A549 (cell line): ENCODE measurements around the gene ZNF506. TPM values are rescaled to one million over a fixed set of nuclear protein-coding genes. Genes with fewer than 3 reads are reported as not detected.
"Not testable (repeated sequence)": the region's sequence is repeated elsewhere in the genome, so short reads cannot be mapped to it uniquely, and the experiment has no call there.

Experiments used
- ATAC-seq, 2 experiments: fragments of 200-7000 bp in 1 of 2; fragments of >200 bp in 1 of 2; cut with Nextera tagmentation in 1 of 2; cut with Tn5 transposase in 1 of 2; 3 replicates each; pipeline versions ENCODE4 v1.8.0 to v1.9.1; 2018 to 2020; ENCODE audit warnings: mild to moderate bottlenecking in 1 of 2, moderate library complexity in 1 of 2
- CTCF ChIA-PET: fragments of 300-600 bp; sonication (Branson Sonifier 250); formaldehyde crosslinking; extraction: SDS; loops from one replicate; lab custom pipeline; 2021; ENCODE audit warnings: antibody characterized with exemption, inconsistent platforms; lab: Yijun Ruan, JAX
- POLR2A ChIA-PET: fragments of 350-600 bp; formaldehyde crosslinking; extraction: SDS; loops from one replicate; lab custom pipeline; 2021; ENCODE audit warnings: antibody characterized with exemption, inconsistent platforms; lab: Yijun Ruan, JAX
- DNase-seq, 2 experiments: peaks; one replicate each; pipeline versions ENCODE4 v3.0.0 to v3.0.0-alpha.2; 2011 to 2016; ENCODE audit warnings: low read depth in 1 of 2, low spot score in 1 of 2
- FAIRE-seq: peaks from 2 replicates; lab custom pipeline; 2011; peaks lifted over from hg19 to GRCh38; lab: Jason Lieb, UNC
- H3K27ac ChIP-seq, 2 experiments: fragments of >200 bp; sonication (Bioruptor Twin); formaldehyde crosslinking; 3 replicates each; pipeline ENCODE4 v1.5.1; 2016 to 2017
- H3K4me1 ChIP-seq: fragments of >200 bp; sonication (Bioruptor Twin); formaldehyde crosslinking; 3 replicates; pipeline ENCODE4 v1.6.1; 2016
- H3K4me2 ChIP-seq: fragments of >200 bp; sonication (Bioruptor Twin); formaldehyde crosslinking; 3 replicates; pipeline ENCODE4 v1.6.1; 2016
- H3K4me3 ChIP-seq: fragments of >200 bp; sonication (Bioruptor Twin); formaldehyde crosslinking; 3 replicates; pipeline ENCODE4 v1.5.1; 2016
- H3K9me3 ChIP-seq: fragments of >200 bp; sonication (Bioruptor Twin); formaldehyde crosslinking; 3 replicates; pipeline ENCODE4 v1.6.1; 2016
- ATOH8 ChIP-seq: fragments of 250-450 bp; sonication (Bioruptor Pico); IDR thresholded peaks from 2 replicates; pipeline ENCODE4 v1.5.0; 2020; ENCODE audit warnings: low read depth, mild to moderate bottlenecking, moderate library complexity
- BCL3 ChIP-seq: fragments of >200 bp; sonication (Bioruptor Twin); formaldehyde crosslinking; IDR thresholded peaks from 3 replicates; pipeline ENCODE4 v1.6.1; 2016
- CEBPB ChIP-seq, 2 experiments: fragments of >200 bp in 1 of 2; sonication (Bioruptor Twin) in 1 of 2; formaldehyde crosslinking in 1 of 2; IDR thresholded peaks; 2 replicates each; pipeline ENCODE4 v1.6.1; 2012 to 2016
- CHD2 ChIP-seq: fragments of 150-350 bp; IDR thresholded peaks from 2 replicates; pipeline ENCODE4 v1.6.1; 2014; ENCODE audit warnings: low read length; ENCODE audit not compliant: partially characterized antibody
- CTCF ChIP-seq: fragments of >200 bp; sonication (Bioruptor Twin); formaldehyde crosslinking; IDR thresholded peaks from 3 replicates; pipeline ENCODE4 v1.5.1; 2016
- ESRRA ChIP-seq: fragments of 150-350 bp; IDR thresholded peaks from 2 replicates; pipeline ENCODE4 v1.6.1; 2014; ENCODE audit warnings: mild to moderate bottlenecking, low read length, borderline replicate concordance
- FOSB ChIP-seq: fragments of 250-450 bp; sonication (Bioruptor Pico); IDR thresholded peaks from 2 replicates; pipeline ENCODE4 v1.5.0; 2020; ENCODE audit warnings: mild to moderate bottlenecking, moderate library complexity
- FOSL2 ChIP-seq, 2 experiments: fragments of 450-650 bp in 1 of 2; fragments of >200 bp in 1 of 2; sonication (Bioruptor Twin) in 1 of 2; formaldehyde crosslinking; IDR thresholded peaks; 2 replicates each; pipeline versions ENCODE4 v1.5.0 to v1.6.1; 2016 to 2020; ENCODE audit warnings: mild to moderate bottlenecking in 1 of 2, moderate library complexity in 1 of 2
- FOXS1 ChIP-seq: fragments of 250-450 bp; sonication (Bioruptor Pico); IDR thresholded peaks from 2 replicates; pipeline ENCODE4 v1.5.0; 2020; ENCODE audit warnings: mild to moderate bottlenecking, moderate library complexity
- HMGXB4 ChIP-seq: fragments of 250-450 bp; sonication (Bioruptor Pico); IDR thresholded peaks from 2 replicates; pipeline ENCODE4 v1.5.0; 2021; ENCODE audit warnings: mild to moderate bottlenecking, moderate library complexity, borderline replicate concordance
- HOXB13 ChIP-seq: fragments of 250-450 bp; sonication (Bioruptor Pico); IDR thresholded peaks from 2 replicates; pipeline ENCODE4 v1.5.0; 2020; ENCODE audit warnings: low read depth, mild to moderate bottlenecking, moderate library complexity
- HOXB5 ChIP-seq: fragments of 250-450 bp; sonication (Bioruptor Pico); IDR thresholded peaks from 2 replicates; pipeline ENCODE4 v1.5.0; 2020; ENCODE audit warnings: mild to moderate bottlenecking, moderate library complexity
- KDM5A ChIP-seq: fragments of 200-600 bp; sonication (generic); IDR thresholded peaks from 2 replicates; pipeline ENCODE4 v1.6.1; 2016; ENCODE audit warnings: antibody characterized with exemption, mild to moderate bottlenecking
- MAFK ChIP-seq: fragments of 450-650 bp; IDR thresholded peaks from 2 replicates; pipeline ENCODE4 v1.6.1; 2014; ENCODE audit not compliant: partially characterized antibody
- POLR2AphosphoS2 ChIP-seq: conservative IDR thresholded peaks from 2 replicates; pipeline ENCODE4 v1.6.1; 2012; ENCODE audit warnings: low read length, improper control_type of control experiment, inconsistent platforms
- RCOR1 ChIP-seq: fragments of 150-350 bp; IDR thresholded peaks from 2 replicates; pipeline ENCODE4 v1.6.1; 2014; ENCODE audit warnings: antibody characterized with exemption, low read length, low read depth
- RFX5 ChIP-seq: fragments of 450-650 bp; IDR thresholded peaks from 2 replicates; pipeline ENCODE4 v1.7.1; 2014; ENCODE audit warnings: antibody characterized with exemption, mild to moderate bottlenecking, moderate library complexity
- ZNF302 ChIP-seq: fragments of 250-450 bp; sonication (Bioruptor Pico); IDR thresholded peaks from 2 replicates; pipeline ENCODE4 v1.9.0; 2021; ENCODE audit warnings: inconsistent platforms, mild to moderate bottlenecking, moderate library complexity
- WGBS: methylation state at CpG from one replicate; pipeline ENCODE4 v1.1.6; 2017; ENCODE audit errors: missing lambda C conversion rate; 5-methylcytosine and 5-hydroxymethylcytosine counted together
- polyA plus RNA-seq, 4 experiments: library from polyadenylated mRNA; depleted of rRNA in 3 of 4; stranded (reverse); fragments of >200 nt; fragmentation: RNase III in 1 of 4; extraction: RNeasy Plus Mini Kit Qiagen cat#74134 plus additional on column Dnase treatment in 1 of 4; gene quantifications; 2 replicates in 3 of 4; 3 replicates in 1 of 4; pipeline ENCODE4 v1.2.3, GENCODE V29; 2011 to 2017

ZNF506 gene
- polyA plus RNA-seq, 2 of the 4 experiments (the other 2 are of a cell fraction) = 0.10 to 0.53 TPM

DNA sequence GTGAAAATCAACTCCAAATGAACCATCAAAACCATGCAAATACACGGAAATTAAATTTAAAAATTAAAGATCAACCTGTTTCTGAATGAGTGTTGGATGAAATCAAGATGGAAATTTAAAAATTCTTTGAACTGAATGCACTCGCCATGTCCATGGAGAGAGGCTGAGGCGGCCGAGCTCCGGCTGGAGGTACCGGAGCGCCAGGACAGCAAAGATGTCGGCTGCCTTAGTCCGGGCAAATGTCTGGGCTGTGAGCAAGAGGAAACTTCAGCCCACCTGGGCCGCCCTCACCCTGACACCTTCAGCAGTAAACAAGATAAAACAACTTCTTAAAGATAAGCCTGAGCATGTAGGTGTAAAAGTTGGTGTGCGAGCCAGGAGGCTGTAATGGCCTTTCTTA is 5.3 kb upstream of the ZNF506 start:
- ATAC-seq = no peak
- H3K9me3 ChIP-seq = peaks cover 14% of the 10 kb centered on the region
- H3K4me3 ChIP-seq = no peak overlapping the region
- H3K4me2 ChIP-seq = no peak overlapping the region
- H3K4me1 ChIP-seq = no peaks in the 10 kb centered on the region
- POLR2A ChIA-PET = no interaction called here
- FAIRE-seq = no peak
- CTCF ChIA-PET = no interaction called here
- TF ChIP-seq ATOH8 (CRISPR knock-in tag) (no peak), RCOR1 (no peak), CEBPB (IDR thresholded peaks at IDR 0.05) (no peak), CHD2 (no peak), RFX5 (no peak), FOSL2 (IDR thresholded peaks at IDR 0.05) (no peak), FOSL2 (CRISPR knock-in tag; IDR thresholded peaks at IDR 0.05) (no peak), MAFK (no peak), BCL3 (no peak), HOXB13 (CRISPR knock-in tag) (no peak), ZNF302 (CRISPR knock-in tag) (no peak), KDM5A (no peak), ESRRA (no peak), FOSB (no peak)
- TF ChIP-seq, all 56 proteins: peak for 0
- H3K27ac ChIP-seq = no peak overlapping the region
- WGBS = 57% methylated on average over 11 of the region's 11 CpGs
- no peak for DNase-seq

GRCh38 chr19:19823916-19824315 is 2.4 kb upstream of the ZNF506 start:
- CTCF ChIA-PET = no interaction called here
- Histone ChIP-seq H3K4me3 (no peak overlapping the region), H3K4me1 (no peaks in the 10 kb centered on the region), H3K4me2 (no peak overlapping the region), H3K9me3 (peaks cover 14% of the 10 kb centered on the region), H3K27ac (no peak overlapping the region)
- no peak for FAIRE-seq
- POLR2A ChIA-PET = no interaction called here
- 7% methylated on average over 2 of the region's 2 CpGs for WGBS
- no peak for DNase-seq
- no peak for ATAC-seq
- TF ChIP-seq POLR2AphosphoS2 (no peak), CTCF (no peak), HOXB5 (CRISPR knock-in tag) (no peak)
- TF ChIP-seq, all 56 proteins: peak for 0

DNA sequence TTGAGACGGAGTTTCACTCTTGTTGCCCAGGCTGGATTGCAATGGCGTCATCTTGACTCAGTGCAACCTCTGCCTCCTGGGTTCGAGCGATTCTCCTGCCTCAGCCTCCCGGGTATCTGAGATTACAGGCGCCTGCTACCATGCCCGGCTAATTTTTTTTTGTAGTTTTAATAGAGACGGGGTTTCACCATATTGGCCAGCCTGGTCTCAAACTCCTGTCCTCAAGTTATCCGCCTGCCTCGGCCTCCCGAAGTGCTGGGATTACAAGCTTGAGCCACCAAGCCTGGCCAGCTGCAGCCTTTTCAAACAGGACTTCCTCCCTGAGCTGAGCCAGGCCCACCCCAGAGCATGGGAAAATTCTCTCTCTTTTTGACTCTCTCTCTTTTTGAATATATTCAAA is 426 bp upstream of the ZNF506 start:
- H3K4me3 ChIP-seq, H3K4me1 ChIP-seq, H3K27ac ChIP-seq, CTCF ChIA-PET, ATAC-seq, DNase-seq, FAIRE-seq, H3K4me2 ChIP-seq, POLR2A ChIA-PET: not testable (repeated sequence)
- H3K9me3 ChIP-seq = peaks cover 14% of the 10 kb centered on the region
- 22% methylated on average over 11 of the region's 11 CpGs for WGBS

DNA sequence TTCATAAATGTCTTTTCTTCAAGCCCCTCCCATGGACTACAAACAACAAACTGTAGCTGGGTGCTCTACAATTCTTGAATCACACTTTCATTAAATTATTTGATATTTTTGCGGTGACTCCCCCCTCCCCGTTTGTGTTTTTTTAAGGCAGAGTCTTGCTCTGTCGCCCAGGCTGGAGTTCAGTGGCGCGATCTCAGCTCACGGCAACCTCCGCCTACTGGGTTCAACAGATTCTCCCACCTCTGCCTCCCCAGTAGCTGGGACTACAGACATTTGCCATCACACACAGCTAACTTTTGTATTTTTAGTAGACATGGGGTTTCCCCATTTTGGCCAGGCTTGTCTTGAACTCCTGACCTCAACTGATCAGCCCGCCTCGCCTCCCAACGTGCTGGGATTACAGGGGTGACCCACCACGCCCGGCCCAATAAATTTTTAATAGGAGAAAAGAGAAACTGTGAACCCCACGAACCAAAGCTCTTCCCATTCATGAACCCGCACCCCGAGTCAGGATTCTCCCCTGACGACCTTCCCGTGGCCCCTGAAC is 703 bp downstream of the ZNF506 start:
- POLR2A ChIA-PET = interaction anchor here (0.7 kb wide), 1 partner anchor 157 kb away, joined by 3 read pairs; no protein-coding TSS in a partner anchor
- Histone ChIP-seq H3K9me3 (peaks cover 14% of the 10 kb centered on the region), H3K4me1 (no peaks in the 10 kb centered on the region), H3K4me3 (no peak overlapping the region), H3K4me2 (no peak overlapping the region), H3K27ac (no peak overlapping the region)
- DNase-seq = no peak
- TF ChIP-seq BCL3 = no peak
- TF ChIP-seq FOXS1 = no peak
- no peak for TF ChIP-seq HMGXB4 (CRISPR knock-in tag)
- CTCF ChIA-PET = no interaction called here
- FAIRE-seq = no peak
- 47% methylated on average over 17 of the region's 17 CpGs for WGBS
- ATAC-seq = no peak
